GM23338 (cell line): ENCODE measurements around the gene TRIM32. TPM values are rescaled to one million over a fixed set of nuclear protein-coding genes. Genes with fewer than 3 reads are reported as not detected.

Experiments used
- ATAC-seq: fragments of 200-7000 bp; cut with Tn5 transposase; 3 replicates; pipeline ENCODE4 v1.9.1; 2020
- DNase-seq: peaks from one replicate; pipeline ENCODE4 v3.0.0-alpha.2; 2015; ENCODE audit warnings: low spot score
- H2AFZ ChIP-seq: fragments of 200-600 bp; sonication (generic); 2 replicates; pipeline ENCODE4 v1.8.0; 2016; ENCODE audit warnings: antibody characterized with exemption, mild to moderate bottlenecking, moderate library complexity
- H3F3A ChIP-seq: fragments of 200-600 bp; sonication (generic); replicated peaks from 2 replicates; pipeline ENCODE4 v1.8.0; 2017; ENCODE audit warnings: antibody characterized with exemption, mixed run types, low read depth
- H3K27ac ChIP-seq: fragments of 200-600 bp; sonication (generic); 2 replicates; pipeline ENCODE4 v1.6.1; 2016; ENCODE audit warnings: low read depth
- H3K27me3 ChIP-seq: fragments of 200-600 bp; sonication (generic); 2 replicates; pipeline ENCODE4 v1.8.0; 2016; ENCODE audit warnings: mild to moderate bottlenecking, mixed run types, moderate library complexity; ENCODE audit not compliant: insufficient read depth
- H3K36me3 ChIP-seq: fragments of 200-600 bp; sonication (generic); 2 replicates; pipeline ENCODE4 v1.8.0; 2016; ENCODE audit warnings: mild to moderate bottlenecking; ENCODE audit not compliant: insufficient read depth
- H3K4me1 ChIP-seq: fragments of 200-600 bp; sonication (generic); 2 replicates; pipeline ENCODE4 v1.8.0; 2016; ENCODE audit warnings: mild to moderate bottlenecking, moderate library complexity; ENCODE audit not compliant: insufficient read depth
- H3K4me2 ChIP-seq: fragments of 200-600 bp; sonication (generic); 2 replicates; pipeline ENCODE4 v1.7.1; 2017; ENCODE audit warnings: mixed run types
- H3K4me3 ChIP-seq: fragments of 200-600 bp; sonication (generic); 2 replicates; pipeline ENCODE4 v1.6.1; 2016; ENCODE audit warnings: mixed run types
- H3K79me2 ChIP-seq: fragments of 200-600 bp; sonication (generic); replicated peaks from 2 replicates; pipeline ENCODE4 v1.8.0; 2017; ENCODE audit warnings: mild to moderate bottlenecking; ENCODE audit not compliant: insufficient read depth
- H3K9me2 ChIP-seq: fragments of 200-600 bp; sonication (generic); 2 replicates; pipeline ENCODE4 v1.8.0; 2017; ENCODE audit not compliant: insufficient read depth
- H4K20me1 ChIP-seq: fragments of 200-600 bp; sonication (generic); replicated peaks from 2 replicates; pipeline ENCODE4 v1.8.0; 2017; ENCODE audit warnings: mild to moderate bottlenecking; ENCODE audit not compliant: insufficient read depth
- H3K27ac Mint-ChIP-seq: 2 replicates; pipeline ENCODE4 v1.8.0; 2020; ENCODE audit warnings: inconsistent platforms, mild to moderate bottlenecking, moderate library complexity, mixed read lengths
- H3K27me3 Mint-ChIP-seq: 3 replicates; pipeline ENCODE4 v1.8.0; 2022; ENCODE audit warnings: low read depth, mild to moderate bottlenecking, moderate library complexity, mixed read lengths, inconsistent platforms; ENCODE audit not compliant: insufficient read depth, poor library complexity
- H3K36me3 Mint-ChIP-seq: 3 replicates; pipeline ENCODE4 v1.8.0; 2021; ENCODE audit warnings: low read depth, mild to moderate bottlenecking, inconsistent platforms, moderate library complexity, mixed read lengths
- H3K4me1 Mint-ChIP-seq: 3 replicates; pipeline ENCODE4 v1.8.0; 2020; ENCODE audit warnings: mild to moderate bottlenecking, inconsistent platforms, mixed read lengths
- H3K4me3 Mint-ChIP-seq: 3 replicates; pipeline ENCODE4 v1.8.0; 2021; ENCODE audit warnings: moderate library complexity, mild to moderate bottlenecking, inconsistent platforms, mixed read lengths
- H3K9me3 Mint-ChIP-seq: 3 replicates; pipeline ENCODE4 v1.8.0; 2020; ENCODE audit warnings: moderate library complexity, mild to moderate bottlenecking, inconsistent platforms, mixed read lengths
- CREB1 ChIP-seq: fragments of 250-450 bp; sonication (Bioruptor Pico); IDR thresholded peaks from 2 replicates; pipeline ENCODE4 v1.5.0; 2020; ENCODE audit warnings: low read depth, mild to moderate bottlenecking, moderate library complexity
- CTCF ChIP-seq, 2 experiments: fragments of 200-600 bp in 1 of 2; sonication (generic) in 1 of 2; conservative IDR thresholded peaks; 2 replicates each; pipeline versions ENCODE4 v1.5.1 to v1.6.1; 2016 to 2017; ENCODE audit warnings: antibody characterized with exemption in 2 of 2, low read depth in 2 of 2, mild to moderate bottlenecking in 2 of 2, moderate library complexity in 1 of 2
- ETS1 ChIP-seq: IDR thresholded peaks from 2 replicates; pipeline ENCODE4 v1.6.1; 2016; ENCODE audit warnings: antibody characterized with exemption
- EZH2 ChIP-seq: fragments of 200-600 bp; sonication (generic); IDR thresholded peaks from one replicate; pipeline ENCODE4 v1.8.0; 2017; ENCODE audit warnings: antibody characterized with exemption, mild to moderate bottlenecking, low read depth; ENCODE audit not compliant: unreplicated experiment
- EZH2phosphoT487 ChIP-seq: fragments of 200-600 bp; sonication (generic); IDR thresholded peaks from one replicate; pipeline ENCODE4 v1.8.1; 2018; ENCODE audit warnings: antibody characterized with exemption; ENCODE audit not compliant: unreplicated experiment
- JUNB ChIP-seq: IDR thresholded peaks from one replicate; pipeline ENCODE4 v1.6.1; 2016; ENCODE audit warnings: antibody characterized with exemption; ENCODE audit not compliant: unreplicated experiment
- NANOG ChIP-seq: IDR thresholded peaks from 2 replicates; pipeline ENCODE4 v1.6.1; 2016; ENCODE audit warnings: antibody characterized with exemption, borderline replicate concordance
- POLR2AphosphoS5 ChIP-seq: IDR thresholded peaks from 2 replicates; pipeline ENCODE4 v1.6.1; 2016; ENCODE audit warnings: antibody characterized with exemption, low read depth
- REST ChIP-seq: IDR thresholded peaks from one replicate; pipeline ENCODE4 v1.6.1; 2018; ENCODE audit warnings: antibody characterized with exemption; ENCODE audit not compliant: unreplicated experiment
- STAT1 ChIP-seq: IDR thresholded peaks from one replicate; pipeline ENCODE4 v1.6.1; 2016; ENCODE audit warnings: antibody characterized with exemption; ENCODE audit not compliant: unreplicated experiment
- ZNF114 ChIP-seq: fragments of 250-450 bp; sonication (Bioruptor Pico); IDR thresholded peaks from 2 replicates; pipeline ENCODE4 v1.5.0; 2020; ENCODE audit warnings: mild to moderate bottlenecking, moderate library complexity
- ZNF331 ChIP-seq: fragments of 250-450 bp; sonication (Bioruptor Pico); IDR thresholded peaks from 2 replicates; pipeline ENCODE4 v1.5.0; 2020; ENCODE audit warnings: low read depth, mild to moderate bottlenecking, moderate library complexity
- ZNF462 ChIP-seq: fragments of 250-450 bp; sonication (Bioruptor Pico); IDR thresholded peaks from 2 replicates; pipeline ENCODE4 v1.5.0; 2020; ENCODE audit warnings: mild to moderate bottlenecking, moderate library complexity
- polyA plus RNA-seq: library from polyadenylated mRNA; unstranded; fragments of >200 nt; fragmentation: Nextera tagmentation; extraction: Ambion mirVana; gene quantifications from 2 replicates; pipeline ENCODE4 v1.2.1, GENCODE V29; 2016
- total RNA-seq: library from RNA; depleted of rRNA; stranded (reverse); fragments of >200 nt; shearing (Covaris generic); gene quantifications from 2 replicates; pipeline ENCODE4 v1.2.3, GENCODE V29; 2014

The TRIM32 gene
- total and polyA plus RNA-seq, 2 experiments from 2014 or later = 6.7 to 16.3 TPM

- Histone ChIP-seq H3F3A (no peaks in the 10 kb centered on the region), H3K9me2 (peaks cover 10% of the 10 kb centered on the region; the same call in 1 of the 2 replicates), H2AFZ (no peak overlapping the region), H3K27me3 (no peaks in the 10 kb centered on the region), H3K4me2 (0 out of 2 replicates have a peak overlapping the region, but pooled peaks have one; percentile 25), H4K20me1 (no peaks in the 10 kb centered on the region), H3K36me3 (no peaks in the 10 kb centered on the region), H3K27ac (no peak overlapping the region), H3K4me3 (no peak overlapping the region), H3K79me2 (no peaks in the 10 kb centered on the region), H3K4me1 (peaks cover 18% of the 10 kb centered on the region)
- 0 out of 2 replicates have a peak overlapping the region, but pooled peaks have one; percentile 0 for H3K27ac Mint-ChIP-seq
- DNase-seq (no peak), ATAC-seq (peak; percentile 44)
- TF ChIP-seq CTCF (conservative IDR thresholded peaks at IDR 0.05; ENCODE audit: low read depth in 2 of 2) = no peak
- TF ChIP-seq JUNB = no peak
- no peak for TF ChIP-seq ETS1
- TF ChIP-seq EZH2 = no peak
- TF ChIP-seq ZNF114 (CRISPR knock-in tag) = no peak
- no peak for TF ChIP-seq ZNF462 (CRISPR knock-in tag)
- no peak for TF ChIP-seq NANOG
- no peak for TF ChIP-seq POLR2AphosphoS5
- TF ChIP-seq STAT1 = no peak
- TF ChIP-seq ZNF331 (CRISPR knock-in tag) = no peak
- TF ChIP-seq EZH2phosphoT487 = no peak
- TF ChIP-seq CREB1 (CRISPR knock-in tag) = no peak
- no peak for TF ChIP-seq REST
- no peak overlapping the region for H3K4me3 Mint-ChIP-seq
- peaks cover 20% of the 10 kb centered on the region for H3K4me1 Mint-ChIP-seq
- H3K36me3 Mint-ChIP-seq = no peaks in the 10 kb centered on the region
- H3K9me3 Mint-ChIP-seq = no peaks in the 10 kb centered on the region
- H3K27me3 Mint-ChIP-seq = peaks cover 2% of the 10 kb centered on the region
Measured at GRCh38 chr9:116720111-116720510, 33.0 kb downstream of the TRIM32 start.
